HCT116 (cell line): Measurements from ENCODE around the gene FAM83D. TPM values are rescaled to one million over a fixed set of nuclear protein-coding genes. Genes with fewer than 3 reads are reported as not detected.

Source experiments
- ATAC-seq: fragments of 200-7000 bp; cut with Tn5 transposase; 2 replicates; pipeline ENCODE4 v1.9.1; 2020; ENCODE audit warnings: mild to moderate bottlenecking, moderate library complexity
- BruUV-seq: library from RNA; stranded (reverse); fragments of 400-500 nt; replicated peaks from 2 replicates; lab custom pipeline; 2021; lab: Mats Ljungman, UMichigan
- CTCF ChIA-PET: fragments of 300-600 bp; sonication (Branson Sonifier 250); formaldehyde crosslinking; loops from one replicate; lab custom pipeline; 2021; ENCODE audit warnings: antibody characterized with exemption; lab: Charles Lee
- POLR2A ChIA-PET: fragments of 300-600, 350-600 bp; sonication (Branson Sonifier 250); formaldehyde crosslinking; loops from one replicate; lab custom pipeline; 2021; ENCODE audit warnings: antibody characterized with exemption; lab: Charles Lee
- RAD21 ChIA-PET, 2 experiments: fragments of 300-600 bp; sonication (Branson Sonifier 250); formaldehyde crosslinking; loops; one replicate each; lab custom pipeline; 2023; ENCODE audit warnings: low total read pairs in 2 of 2; ENCODE audit not compliant: uncharacterized antibody in 2 of 2, unreplicated experiment in 2 of 2, low non-redundant PET in 1 of 2; lab: Charles Lee
- DNase-seq: peaks from one replicate; pipeline ENCODE4 v3.0.0-alpha.2; 2010; ENCODE audit warnings: low read depth, low spot score
- H2AFZ ChIP-seq: fragments of 200-600 bp; shearing (Covaris generic), sonication (generic); 2 replicates; pipeline ENCODE4 v1.6.1; 2017; ENCODE audit warnings: low read depth, mixed run types, mixed read lengths, antibody characterized with exemption, low read length; ENCODE audit not compliant: poor library complexity, severe bottlenecking
- H3K27ac ChIP-seq: 2 replicates; pipeline ENCODE4 v1.5.1; 2012; ENCODE audit warnings: low read depth, low read length
- H3K27me3 ChIP-seq: fragments of 200-600 bp; sonication (generic); 2 replicates; pipeline ENCODE4 v1.6.1; 2016; ENCODE audit warnings: mixed run types, low read length, mixed read lengths; ENCODE audit not compliant: insufficient read depth
- H3K36me3 ChIP-seq, 2 experiments: fragments of 200-500 bp in 1 of 2; fragments of 200-600 bp in 1 of 2; sonication (Bioruptor generic) in 1 of 2; sonication (generic) in 1 of 2; 2 replicates each; pipeline versions ENCODE4 v1.5.1 to v1.6.1; 2014 to 2016; ENCODE audit warnings: low read length in 2 of 2, inconsistent platforms in 1 of 2, mixed read lengths in 1 of 2, mixed run types in 1 of 2; ENCODE audit not compliant: insufficient read depth in 2 of 2, control insufficient read depth in 1 of 2
- H3K4me1 ChIP-seq, 2 experiments: fragments of 200-600 bp in 1 of 2; sonication (generic) in 1 of 2; 2 replicates each; pipeline versions ENCODE4 v1.5.1 to v1.6.1; 2012 to 2017; ENCODE audit warnings: low read length in 2 of 2, inconsistent platforms in 1 of 2, mild to moderate bottlenecking in 1 of 2, mixed read lengths in 1 of 2, mixed run types in 1 of 2, moderate library complexity in 1 of 2; ENCODE audit not compliant: insufficient read depth in 2 of 2, control insufficient read depth in 1 of 2
- H3K4me2 ChIP-seq: fragments of 200-600 bp; sonication (generic); 2 replicates; pipeline ENCODE4 v1.6.1; 2017; ENCODE audit warnings: mixed run types, low read length, mixed read lengths
- H3K4me3 ChIP-seq, 2 experiments: fragments of 200-600 bp in 1 of 2; sonication (generic) in 1 of 2; replicated peaks in 1 of 2; 2 replicates each; pipeline ENCODE4 v1.5.1; 2011 to 2016; ENCODE audit warnings: low read length in 2 of 2, control low read depth in 1 of 2, low read depth in 1 of 2, mild to moderate bottlenecking in 1 of 2, mixed read lengths in 1 of 2, mixed run types in 1 of 2
- H3K79me2 ChIP-seq: fragments of 200-600 bp; sonication (generic); 2 replicates; pipeline ENCODE4 v1.6.1; 2017; ENCODE audit warnings: mild to moderate bottlenecking, mixed run types, low read length, moderate library complexity, mixed read lengths; ENCODE audit not compliant: insufficient read depth
- H3K9ac ChIP-seq: fragments of 200-600 bp; sonication (generic); 2 replicates; pipeline ENCODE4 v1.6.1; 2016; ENCODE audit warnings: low read length, mixed read lengths
- H3K9me2 ChIP-seq: fragments of 200-600 bp; sonication (generic), shearing (Covaris generic); 2 replicates; pipeline ENCODE4 v1.6.1; 2017; ENCODE audit warnings: mixed run types, mild to moderate bottlenecking, moderate library complexity; ENCODE audit not compliant: insufficient read depth
- H3K9me3 ChIP-seq, 2 experiments: fragments of 200-500 bp in 1 of 2; fragments of 200-600 bp in 1 of 2; sonication (Bioruptor generic) in 1 of 2; sonication (generic) in 1 of 2; 2 replicates each; pipeline ENCODE4 v1.6.1; 2014 to 2017; ENCODE audit warnings: low read length in 2 of 2, mixed read lengths in 2 of 2, inconsistent platforms in 1 of 2, low read depth in 1 of 2, mild to moderate bottlenecking in 1 of 2, mixed run types in 1 of 2, moderate library complexity in 1 of 2; ENCODE audit not compliant: control insufficient read depth in 1 of 2, insufficient read depth in 1 of 2
- H4K20me1 ChIP-seq: fragments of 200-600 bp; sonication (generic), shearing (Covaris generic); 2 replicates; pipeline ENCODE4 v1.6.1; 2017; ENCODE audit warnings: mixed run types, mild to moderate bottlenecking, moderate library complexity; ENCODE audit not compliant: insufficient read depth
- CBX3 ChIP-seq: IDR thresholded peaks from 2 replicates; pipeline ENCODE4 v1.6.1; 2012; ENCODE audit warnings: low read depth
- CEBPB ChIP-seq: IDR thresholded peaks from 2 replicates; pipeline ENCODE4 v1.6.1; 2012; ENCODE audit warnings: low read depth
- CTCF ChIP-seq, 3 experiments: fragments of 200-600 bp in 1 of 3; sonication (generic) in 1 of 3; IDR thresholded peaks in 2 of 3; conservative IDR thresholded peaks in 1 of 3; 2 replicates each; pipeline ENCODE4 v1.5.1; 2012 to 2017; ENCODE audit warnings: low read depth in 2 of 3, low read length in 2 of 3, antibody characterized with exemption in 1 of 3, borderline replicate concordance in 1 of 3, control low read depth in 1 of 3, mild to moderate bottlenecking in 1 of 3, mixed read lengths in 1 of 3, mixed run types in 1 of 3, moderate library complexity in 1 of 3; ENCODE audit not compliant: insufficient read depth in 1 of 3
- EGR1 ChIP-seq: IDR thresholded peaks from 2 replicates; pipeline ENCODE4 v1.6.1; 2012; ENCODE audit warnings: low read depth
- ELF1 ChIP-seq: IDR thresholded peaks from 2 replicates; pipeline ENCODE4 v1.6.1; 2012; ENCODE audit warnings: low read depth, borderline replicate concordance
- EZH2phosphoT487 ChIP-seq: fragments of 200-600 bp; IDR thresholded peaks from 2 replicates; pipeline ENCODE4 v1.6.1; 2018; ENCODE audit warnings: antibody characterized with exemption, borderline replicate concordance
- FOSL1 ChIP-seq: IDR thresholded peaks from 2 replicates; pipeline ENCODE4 v1.6.1; 2012; ENCODE audit warnings: low read depth
- MAX ChIP-seq: IDR thresholded peaks from 2 replicates; pipeline ENCODE4 v1.6.1; 2012
- RAD21 ChIP-seq: IDR thresholded peaks from 2 replicates; pipeline ENCODE4 v1.6.1; 2012; ENCODE audit warnings: low read depth, mild to moderate bottlenecking
- REST ChIP-seq: IDR thresholded peaks from 2 replicates; pipeline ENCODE4 v1.6.1; 2012; ENCODE audit warnings: low read depth
- SIN3A ChIP-seq: IDR thresholded peaks from 2 replicates; pipeline ENCODE4 v1.6.1; 2012; ENCODE audit warnings: low read depth
- SP1 ChIP-seq: IDR thresholded peaks from 2 replicates; pipeline ENCODE4 v1.6.1; 2012; ENCODE audit warnings: low read depth
- TCF7L2 ChIP-seq: IDR thresholded peaks from 2 replicates; pipeline ENCODE4 v1.7.0; 2011; ENCODE audit warnings: borderline replicate concordance, inconsistent platforms; ENCODE audit not compliant: insufficient read depth, insufficient read length; ENCODE audit errors: extremely low read depth
- YY1 ChIP-seq: IDR thresholded peaks from 2 replicates; pipeline ENCODE4 v1.6.1; 2011; ENCODE audit warnings: low read length, low read depth, moderate library complexity, mild to moderate bottlenecking; ENCODE audit not compliant: insufficient replicate concordance; ENCODE audit errors: extremely low read depth
- ZNF274 ChIP-seq: fragments of 200-500 bp; sonication (Bioruptor generic); IDR thresholded peaks from 2 replicates; pipeline ENCODE4 v1.6.1; 2014; ENCODE audit warnings: mild to moderate bottlenecking, low read depth, low read length, inconsistent platforms
- intact Hi-C: fragments of 100-400 bp; cut with micrococcal nuclease; formaldehyde crosslinking; loops from 2 replicates; pipeline ENCODE4 v1.10.0; 2022
- total RNA-seq: library from RNA; stranded (reverse); gene quantifications from one replicate; pipeline ENCODE4 v1.2.1, GENCODE V29; 2021; ENCODE audit not compliant: unreplicated experiment
- TF ChIP-seq, protein P1 (sequence below): IDR thresholded peaks from 2 replicates; pipeline ENCODE4 v1.6.1; 2012
- TF ChIP-seq, protein P2 (sequence below): IDR thresholded peaks from 2 replicates; pipeline ENCODE4 v1.6.1; 2011; ENCODE audit warnings: mild to moderate bottlenecking, low read length, moderate library complexity; ENCODE audit not compliant: insufficient replicate concordance; ENCODE audit errors: extremely low read depth

Gene FAM83D
- total RNA-seq, 1 experiment from 2014 or later, result 51.1 TPM

GRCh38 chr20:38883081-38883980 lies 42.9 kb upstream of the FAM83D start:
- POLR2A ChIA-PET, result no interaction called here
- no peak overlapping the region for H3K9ac ChIP-seq
- ATAC-seq, result peak; percentile 54; the same call in 1 of the 2 replicates
- H3K9me2 ChIP-seq, result no peaks in the 10 kb centered on the region
- H4K20me1 ChIP-seq, result no peaks in the 10 kb centered on the region
- RAD21 ChIA-PET, result interaction anchor here in 1 of 2 experiments (0.6 kb wide), 1 partner anchor 11 kb away, joined by 3 read pairs; no protein-coding TSS in a partner anchor
- H3K4me2 ChIP-seq, result no peak overlapping the region
- peaks cover 2 to 6% of the 10 kb centered on the region in 2 experiments; a peak in 2 of 4 replicates for H3K4me1 ChIP-seq
- peaks cover 4% of the 10 kb centered on the region; the same call in 1 of the 2 replicates for H3K27me3 ChIP-seq
- intact Hi-C loops, result no loop called here
- DNase-seq, result no peak
- no peak overlapping the region for H2AFZ ChIP-seq
- BruUV-seq, result no TSS peak
- no peaks in the 10 kb centered on the region for H3K79me2 ChIP-seq
- H3K36me3 ChIP-seq, result no peaks in the 10 kb centered on the region
- H3K4me3 ChIP-seq, result no peak overlapping the region
- no peak overlapping the region for H3K27ac ChIP-seq
- H3K9me3 ChIP-seq, result no peaks in the 10 kb centered on the region
- CTCF ChIA-PET, result interaction anchor here (1.1 kb wide), 2 partner anchors 23 to 166 kb away, joined by 3 to 5 read pairs; no protein-coding TSS in a partner anchor
- TF ChIP-seq YY1, result no peak
- TF ChIP-seq, protein P1, sequence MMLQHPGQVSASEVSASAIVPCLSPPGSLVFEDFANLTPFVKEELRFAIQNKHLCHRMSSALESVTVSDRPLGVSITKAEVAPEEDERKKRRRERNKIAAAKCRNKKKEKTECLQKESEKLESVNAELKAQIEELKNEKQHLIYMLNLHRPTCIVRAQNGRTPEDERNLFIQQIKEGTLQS, result no peak
- TF ChIP-seq SIN3A, result no peak
- no peak for TF ChIP-seq RAD21
- no peak for TF ChIP-seq CTCF (IDR thresholded peaks at IDR 0.05 in 2 of 3, conservative IDR thresholded peaks at IDR 0.05 in 1 of 3; ENCODE audit: borderline replicate concordance in 1 of 3, insufficient read depth in 1 of 3, low read depth in 2 of 3, low read length in 2 of 3)
- TF ChIP-seq EGR1, result no peak
- TF ChIP-seq REST, result no peak
- TF ChIP-seq ZNF274, result no peak
- no peak for TF ChIP-seq CEBPB
- TF ChIP-seq EZH2phosphoT487, result no peak
- TF ChIP-seq MAX, result no peak
- TF ChIP-seq TCF7L2, result no peak
- TF ChIP-seq, protein P2, sequence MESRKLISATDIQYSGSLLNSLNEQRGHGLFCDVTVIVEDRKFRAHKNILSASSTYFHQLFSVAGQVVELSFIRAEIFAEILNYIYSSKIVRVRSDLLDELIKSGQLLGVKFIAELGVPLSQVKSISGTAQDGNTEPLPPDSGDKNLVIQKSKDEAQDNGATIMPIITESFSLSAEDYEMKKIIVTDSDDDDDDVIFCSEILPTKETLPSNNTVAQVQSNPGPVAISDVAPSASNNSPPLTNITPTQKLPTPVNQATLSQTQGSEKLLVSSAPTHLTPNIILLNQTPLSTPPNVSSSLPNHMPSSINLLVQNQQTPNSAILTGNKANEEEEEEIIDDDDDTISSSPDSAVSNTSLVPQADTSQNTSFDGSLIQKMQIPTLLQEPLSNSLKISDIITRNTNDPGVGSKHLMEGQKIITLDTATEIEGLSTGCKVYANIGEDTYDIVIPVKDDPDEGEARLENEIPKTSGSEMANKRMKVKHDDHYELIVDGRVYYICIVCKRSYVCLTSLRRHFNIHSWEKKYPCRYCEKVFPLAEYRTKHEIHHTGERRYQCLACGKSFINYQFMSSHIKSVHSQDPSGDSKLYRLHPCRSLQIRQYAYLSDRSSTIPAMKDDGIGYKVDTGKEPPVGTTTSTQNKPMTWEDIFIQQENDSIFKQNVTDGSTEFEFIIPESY, result no peak
- TF ChIP-seq FOSL1, result no peak
- no peak for TF ChIP-seq ELF1
- TF ChIP-seq SP1, result no peak
- TF ChIP-seq CBX3, result no peak
